Upper lobe of right lung (tissue), 1 donor: ENCODE data around the gene ZNF727. TPM values are rescaled to one million over a fixed set of nuclear protein-coding genes. Genes with fewer than 3 reads are reported as not detected.
"Not testable (repeated sequence)": the region's sequence is repeated elsewhere in the genome, so short reads cannot be mapped to it uniquely, and the experiment has no call there.

Source experiments
- ATAC-seq: fragments of 200-7000 bp; cut with Tn5 transposase; one replicate; pipeline ENCODE4 v1.9.1; 2020; ENCODE audit warnings: mild to moderate bottlenecking, moderate library complexity
- DNase-seq: peaks from one replicate; pipeline ENCODE4 v3.0.0-alpha.2; 2020
- H3K27ac ChIP-seq: fragments of 200-600 bp; one replicate; pipeline ENCODE4 v1.8.0; 2022
- H3K27me3 ChIP-seq: fragments of 200-600 bp; one replicate; pipeline ENCODE4 v1.8.0; 2022; ENCODE audit warnings: mild to moderate bottlenecking
- H3K36me3 ChIP-seq: fragments of 200-600 bp; one replicate; pipeline ENCODE4 v1.8.0; 2022
- H3K4me1 ChIP-seq: fragments of 200-600 bp; one replicate; pipeline ENCODE4 v1.8.0; 2022
- H3K4me3 ChIP-seq: fragments of 200-600 bp; one replicate; pipeline ENCODE4 v1.8.0; 2022; ENCODE audit warnings: mild to moderate bottlenecking
- H3K9me3 ChIP-seq: fragments of 200-600 bp; one replicate; pipeline ENCODE4 v1.8.0; 2022
- CTCF ChIP-seq: fragments of 200-600 bp; IDR thresholded peaks from one replicate; pipeline ENCODE4 v1.8.0; 2022; ENCODE audit warnings: antibody characterized with exemption
- intact Hi-C: fragments of 100-400 bp; cut with DNase I; formaldehyde crosslinking; loops from one replicate; pipeline ENCODE4 v1.11.0; 2022
- long read RNA-seq: library from polyadenylated mRNA; unstranded; transcript quantifications from one replicate; pipeline ENCODE4 v2.0.0, GENCODE V29; 2021
- total RNA-seq: library from RNA; stranded (reverse); fragmentation: NEBNext Ultra II Directional; extraction: Animal tissue kit (Norgen Biotek cat#: 25700); gene quantifications from one replicate; pipeline ENCODE4 v1.2.1, GENCODE V29; 2021
- donor health status: DM: no; HTN: yes; CAD: no; lungs with severe emphysema.

ZNF727 gene
- 5.5 TPM for total RNA-seq
- long read RNA-seq, partial matches to known transcripts = 0 of 2 reads
- long read RNA-seq, other reads (novel, unspliced or antisense) = 1 of 2 reads

- ATAC-seq (peak; percentile 97), DNase-seq (peak; percentile 79)
- Histone ChIP-seq H3K27ac (peak within 1 kb of the TSS; percentile 80), H3K4me3 (peak within 1 kb of the TSS; percentile 51), H3K27me3 (no peaks in the 10 kb centered on the region), H3K4me1 (no peaks in the 10 kb centered on the region), H3K9me3 (no peaks in the 10 kb centered on the region), H3K36me3 (no peaks in the 10 kb centered on the region)
- no peak for TF ChIP-seq CTCF
- intact Hi-C loops = no loop called here
Measured at GRCh38 chr7:64045301-64046040, at the start of gene ZNF727. ZNF727 (plus strand) TSS chr7:64045434; CDS start chr7:64045622, 188 bp downstream.

DNA sequence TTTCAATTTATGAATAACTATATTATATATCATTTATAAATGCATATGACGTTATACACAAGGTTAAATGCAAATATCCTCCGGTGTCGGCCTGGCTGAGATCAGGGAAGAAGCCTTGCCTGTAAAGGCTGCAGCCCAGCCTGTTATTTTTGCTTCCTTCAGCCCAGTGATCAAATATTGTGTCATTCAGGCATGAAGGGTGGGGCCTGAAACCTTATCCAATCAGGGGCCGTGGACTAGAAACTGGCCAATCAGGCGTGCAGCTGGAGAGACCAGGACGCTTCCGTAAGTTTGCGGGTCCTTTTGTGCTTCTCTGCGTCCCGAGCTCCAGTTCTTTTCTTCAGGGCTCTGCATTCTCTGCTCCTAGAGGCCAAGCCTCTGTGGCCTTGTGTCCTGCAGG, 46.7 kb upstream of the ZNF727 start, which contains the start of gene ZNF722:
TSS of gene ZNF722 (plus strand) at position 301 of the 400 bp plus-strand sequence. CDS start 113 bp downstream, outside the sequence.
- Histone ChIP-seq H3K4me3 (no peak within 1 kb of the TSS), H3K27ac (no peak within 1 kb of the TSS), H3K36me3 (no peaks in the 10 kb centered on the region), H3K9me3 (peaks cover 13% of the 10 kb centered on the region), H3K27me3 (no peaks in the 10 kb centered on the region), H3K4me1 (no peaks in the 10 kb centered on the region)
- DNase-seq = no peak
- intact Hi-C loops = no loop called here
- no peak for TF ChIP-seq CTCF
- no peak for ATAC-seq

DNA sequence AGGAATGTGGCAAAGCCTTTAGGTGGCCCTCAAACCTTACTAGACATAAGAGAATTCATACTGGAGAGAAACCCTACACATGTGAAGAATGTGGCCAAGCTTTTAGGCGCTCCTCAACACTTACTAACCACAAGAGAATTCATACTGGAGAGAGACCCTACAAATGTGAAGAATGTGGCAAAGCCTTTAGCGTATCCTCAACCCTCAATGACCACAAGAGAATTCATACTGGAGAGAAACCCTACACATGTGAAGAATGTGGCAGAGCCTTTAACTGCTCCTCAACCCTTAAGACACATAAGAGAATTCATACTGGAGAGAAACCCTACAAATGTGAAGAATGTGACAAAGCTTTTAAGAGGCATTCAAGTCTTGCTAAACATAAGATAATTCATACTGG, 29.7 kb upstream of the ZNF727 start:
- not testable (repeated sequence) for ATAC-seq, DNase-seq

GRCh38 chr7:64035388-64035787, 9.8 kb upstream of the ZNF727 start:
- no peak overlapping the region for H3K4me3 ChIP-seq
- no peak for TF ChIP-seq CTCF
- no peak for ATAC-seq
- no peaks in the 10 kb centered on the region for H3K27me3 ChIP-seq
- intact Hi-C loops = no loop called here
- H3K4me1 ChIP-seq = no peaks in the 10 kb centered on the region
- H3K27ac ChIP-seq = no peak overlapping the region
- H3K9me3 ChIP-seq = peaks cover 12% of the 10 kb centered on the region
- DNase-seq = no peak
- no peaks in the 10 kb centered on the region for H3K36me3 ChIP-seq

More for the DNA sequence above, 29.7 kb upstream of the ZNF727 start:
- H3K4me1 ChIP-seq, intact Hi-C loops, H3K27me3 ChIP-seq, H3K36me3 ChIP-seq, H3K9me3 ChIP-seq, H3K27ac ChIP-seq, H3K4me3 ChIP-seq: not testable (repeated sequence)

DNA sequence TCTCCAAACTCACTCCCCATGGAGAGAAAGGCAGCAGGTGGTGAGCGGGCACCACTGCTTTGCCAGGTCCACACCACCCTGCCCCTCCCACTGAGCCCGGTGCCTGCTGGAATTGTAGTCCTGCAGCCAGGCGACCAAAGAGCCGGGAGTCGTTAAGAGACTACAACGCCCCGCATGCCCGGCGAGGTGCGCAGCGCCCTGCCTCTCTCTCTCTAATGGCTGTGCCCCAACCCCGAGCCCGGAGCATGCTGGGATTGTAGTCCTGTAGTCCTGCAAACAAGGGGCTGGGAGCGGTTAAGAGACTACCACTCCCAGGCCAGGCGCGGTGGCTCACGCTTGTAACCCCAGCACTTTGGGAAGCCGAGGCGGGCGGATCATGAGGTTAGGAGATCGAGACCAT, 8.1 kb upstream of the ZNF727 start:
- no peaks in the 10 kb centered on the region for H3K36me3 ChIP-seq
- peak; percentile 42 for ATAC-seq
- H3K4me1 ChIP-seq = no peaks in the 10 kb centered on the region
- no peaks in the 10 kb centered on the region for H3K27me3 ChIP-seq
- no peak for DNase-seq
- peaks cover 11% of the 10 kb centered on the region for H3K9me3 ChIP-seq
- no peak overlapping the region for H3K27ac ChIP-seq
- intact Hi-C loops = no loop called here
- no peak for TF ChIP-seq CTCF
- no peak overlapping the region for H3K4me3 ChIP-seq

- no peaks in the 10 kb centered on the region for H3K36me3 ChIP-seq
- intact Hi-C loops = no loop called here
- H3K4me3 ChIP-seq = peak overlapping the region; percentile 51
- DNase-seq (no peak), ATAC-seq (no peak)
- no peak for TF ChIP-seq CTCF
- peak overlapping the region; percentile 80 for H3K27ac ChIP-seq
- H3K9me3 ChIP-seq = peaks cover 1% of the 10 kb centered on the region
- no peaks in the 10 kb centered on the region for H3K4me1 ChIP-seq
- no peaks in the 10 kb centered on the region for H3K27me3 ChIP-seq
Measured at GRCh38 chr7:64046041-64046389, 781 bp downstream of the ZNF727 start.

- peaks cover 94% of the 10 kb centered on the region for H3K9me3 ChIP-seq
- H3K4me1 ChIP-seq, H3K27ac ChIP-seq, DNase-seq, H3K27me3 ChIP-seq, H3K36me3 ChIP-seq, H3K4me3 ChIP-seq, ATAC-seq, intact Hi-C loops: not testable (repeated sequence)
Measured at GRCh38 chr7:64077837-64078698, 32.8 kb downstream of the ZNF727 start.
